ENCODE results near the gene ZNF106.

The ZNF106 gene

DNA sequence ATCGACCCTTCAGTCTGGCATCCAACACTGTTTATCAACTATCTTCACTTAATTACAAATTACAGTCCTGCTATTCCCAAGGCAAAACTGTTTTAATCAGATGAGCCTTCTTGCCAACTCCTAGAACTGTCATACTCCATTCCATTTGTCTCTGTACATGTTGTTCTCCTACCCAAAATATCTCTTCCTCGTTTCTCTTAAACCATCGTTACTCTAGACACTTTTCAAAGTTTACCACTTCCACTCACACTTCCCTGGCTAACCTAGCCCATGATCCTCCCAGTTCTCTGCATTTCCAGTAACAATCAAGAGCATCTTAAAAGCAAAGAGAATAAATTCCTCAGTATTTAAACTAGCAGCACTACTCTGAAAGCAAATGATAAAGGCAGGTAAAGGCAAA, 19.9 kb downstream of the ZNF106 start:
- DNase-seq: no peak

DNA sequence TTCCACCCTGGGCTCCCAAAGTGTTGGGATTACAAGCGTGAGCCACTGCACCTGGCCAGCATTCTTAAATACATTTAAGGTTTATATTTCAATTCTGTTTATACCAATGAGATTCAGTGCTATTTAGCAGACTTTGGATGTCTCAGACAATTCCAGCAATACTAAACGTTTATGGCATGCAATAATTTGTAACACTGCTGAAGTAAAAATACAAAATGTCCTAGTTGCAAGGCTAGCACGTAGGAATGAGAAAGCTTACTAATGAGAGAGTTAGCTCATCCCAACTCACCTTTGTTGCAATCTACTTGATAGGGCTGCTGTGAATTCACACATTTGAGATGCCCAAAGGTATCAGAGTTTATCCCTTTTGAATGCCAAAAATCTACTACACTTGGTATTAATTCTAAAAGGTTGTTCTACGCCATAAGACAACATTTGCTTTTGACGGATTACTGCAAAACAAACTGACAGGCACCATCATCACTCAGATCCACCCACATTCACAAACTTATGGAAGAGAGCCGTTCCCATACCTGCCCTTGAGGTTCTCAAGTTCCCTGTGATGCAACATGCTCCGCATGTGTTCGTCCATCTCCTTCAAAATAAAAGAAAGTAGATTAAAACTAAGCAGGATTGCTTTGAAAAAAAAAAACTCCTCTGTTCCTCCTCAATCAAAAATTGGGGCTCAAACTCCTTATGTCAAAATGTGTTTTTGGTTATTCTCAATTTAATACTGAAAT, 25.3 kb downstream of the ZNF106 start:
- DNase-seq: no peak

DNA sequence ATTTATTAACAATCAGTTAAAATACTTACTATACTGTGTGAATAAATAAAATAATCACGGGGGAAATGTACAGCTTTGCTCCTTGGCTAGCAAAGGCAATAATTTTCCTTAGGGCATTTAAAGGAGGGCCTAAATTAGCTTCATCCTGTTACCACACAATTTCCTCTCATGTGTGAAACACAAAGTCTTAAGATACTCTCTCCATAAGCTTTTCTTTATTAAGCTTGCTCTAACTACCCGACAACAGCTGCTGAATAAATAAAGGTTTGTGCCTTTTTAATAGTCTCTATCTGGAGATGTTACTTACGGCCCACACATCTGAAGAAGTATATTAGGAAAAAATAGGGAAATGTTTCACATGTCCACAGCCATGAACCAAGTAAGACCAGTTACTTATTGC, 29.7 kb downstream of the ZNF106 start:
- no peak for DNase-seq

DNA sequence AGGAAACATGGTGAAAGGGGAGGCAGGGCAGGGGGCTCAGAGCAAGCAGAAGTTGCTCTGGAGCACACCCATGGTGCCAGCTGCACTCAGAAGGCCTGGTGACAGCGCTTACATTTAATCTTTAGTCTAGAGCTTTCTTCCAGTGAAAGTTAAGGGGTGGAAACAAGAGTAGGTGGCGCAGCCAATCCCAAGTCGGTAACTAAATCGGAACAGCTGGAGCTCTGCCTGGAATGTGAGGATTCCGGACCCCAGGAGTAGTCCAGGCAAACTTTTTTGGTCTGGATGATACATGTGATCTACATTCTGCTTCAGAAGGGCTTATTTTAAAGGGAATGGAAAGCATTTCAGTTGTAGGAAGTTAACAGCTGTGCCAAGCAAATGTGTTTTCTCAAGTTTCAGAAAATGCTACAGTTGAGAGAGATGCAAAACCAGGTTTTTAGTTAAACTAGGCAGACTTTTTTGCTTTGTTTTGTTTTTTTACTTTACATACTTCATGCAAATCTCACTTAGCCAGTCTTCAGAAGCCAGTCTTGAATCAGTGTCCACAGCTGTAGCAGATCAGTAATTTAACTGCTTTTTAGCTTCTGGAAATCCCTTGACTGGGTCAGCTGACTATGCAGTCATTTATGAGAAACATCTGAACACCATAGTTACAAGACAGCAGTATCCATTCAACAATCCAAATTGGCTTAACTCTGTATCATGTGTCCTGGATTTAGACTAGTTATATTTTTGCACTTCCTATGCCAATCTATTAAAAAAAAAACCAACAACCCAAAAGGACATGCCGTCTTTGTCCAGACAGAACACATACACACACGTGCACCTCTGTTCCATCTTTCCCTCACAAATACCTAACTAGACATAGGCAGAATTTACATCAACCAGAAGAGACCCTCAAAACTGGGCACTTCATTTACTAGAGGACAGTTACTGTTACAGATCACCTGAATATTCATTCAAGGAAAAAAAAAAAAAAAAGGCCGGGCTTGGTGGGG, 33.2 kb downstream of the ZNF106 start:
- no peak for DNase-seq

DNA sequence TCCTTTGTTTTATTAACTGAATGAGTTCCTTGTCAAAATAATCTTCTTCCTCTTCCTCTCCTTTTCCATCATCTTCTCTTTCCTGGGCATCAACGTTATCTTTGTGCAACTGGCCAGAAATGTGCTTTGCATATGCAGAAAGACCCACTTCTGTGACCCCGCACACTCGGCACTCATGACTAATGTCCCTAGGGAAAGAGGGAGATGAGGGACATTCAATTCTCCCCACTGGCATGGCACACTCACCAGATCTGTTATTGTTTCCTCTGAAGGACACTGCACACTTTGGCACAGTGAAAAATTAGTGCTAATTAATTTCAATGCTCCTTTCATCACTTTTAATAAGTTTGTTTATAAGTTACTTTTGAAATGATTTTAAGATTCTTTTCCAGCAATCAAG, 34.0 kb downstream of the ZNF106 start:
- no peak for DNase-seq

DNA sequence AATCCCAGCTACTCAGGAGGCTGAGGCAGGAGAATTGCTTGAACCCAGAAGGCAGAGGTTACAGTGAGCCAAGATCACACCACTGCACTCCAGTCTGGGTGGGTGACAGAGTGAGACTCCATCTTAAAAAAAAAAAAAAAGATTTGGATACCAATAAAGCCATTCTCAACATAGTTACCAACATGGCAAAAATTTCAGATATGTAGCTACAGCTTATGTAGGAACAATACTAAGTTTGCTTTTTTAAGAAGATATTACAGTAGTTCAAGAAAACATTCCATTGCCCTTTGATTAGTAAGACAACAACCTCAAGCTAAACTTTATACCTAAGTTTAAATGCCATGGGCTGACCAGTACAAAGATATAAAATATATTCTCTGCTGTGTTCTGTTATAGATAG, 34.4 kb downstream of the ZNF106 start:
- DNase-seq: no peak

DNA sequence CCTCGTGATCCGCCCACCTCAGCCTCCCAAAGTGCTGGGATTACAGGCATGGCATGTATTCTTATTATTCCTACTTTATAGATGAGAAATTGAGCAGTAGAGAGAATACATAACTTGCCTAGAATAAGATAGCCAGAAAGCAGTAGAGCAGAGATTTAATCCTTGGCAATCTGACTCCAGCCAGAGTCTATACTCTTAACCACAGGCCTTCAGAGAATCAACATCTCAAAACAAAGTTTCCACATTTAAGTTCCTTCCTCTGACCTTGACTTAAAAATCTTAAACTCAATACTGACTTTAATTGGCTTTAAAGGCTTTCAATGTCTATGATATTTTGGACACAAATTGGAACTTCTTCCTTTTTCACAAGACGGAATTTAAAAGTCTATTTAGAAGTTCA, 37.1 kb downstream of the ZNF106 start:
- no peak for DNase-seq

DNA sequence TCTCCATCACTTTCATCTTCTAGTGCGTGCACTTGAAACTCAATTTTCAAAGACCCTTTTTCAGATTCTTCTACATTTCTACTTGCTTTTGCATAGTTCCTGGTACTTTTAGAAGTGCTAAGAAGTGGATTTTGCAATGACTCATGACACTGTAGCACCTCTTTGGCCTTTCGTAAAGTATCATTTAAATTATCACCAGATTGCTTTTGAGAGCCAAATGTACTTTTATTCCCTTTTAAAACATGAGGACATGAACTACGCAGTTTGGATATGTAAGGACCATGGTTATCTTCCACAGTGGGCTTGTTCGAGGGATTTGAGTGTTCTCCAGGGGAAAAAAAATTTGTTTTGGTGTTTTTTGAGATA, 40.5 kb downstream of the ZNF106 start:
- no peak for DNase-seq

DNA sequence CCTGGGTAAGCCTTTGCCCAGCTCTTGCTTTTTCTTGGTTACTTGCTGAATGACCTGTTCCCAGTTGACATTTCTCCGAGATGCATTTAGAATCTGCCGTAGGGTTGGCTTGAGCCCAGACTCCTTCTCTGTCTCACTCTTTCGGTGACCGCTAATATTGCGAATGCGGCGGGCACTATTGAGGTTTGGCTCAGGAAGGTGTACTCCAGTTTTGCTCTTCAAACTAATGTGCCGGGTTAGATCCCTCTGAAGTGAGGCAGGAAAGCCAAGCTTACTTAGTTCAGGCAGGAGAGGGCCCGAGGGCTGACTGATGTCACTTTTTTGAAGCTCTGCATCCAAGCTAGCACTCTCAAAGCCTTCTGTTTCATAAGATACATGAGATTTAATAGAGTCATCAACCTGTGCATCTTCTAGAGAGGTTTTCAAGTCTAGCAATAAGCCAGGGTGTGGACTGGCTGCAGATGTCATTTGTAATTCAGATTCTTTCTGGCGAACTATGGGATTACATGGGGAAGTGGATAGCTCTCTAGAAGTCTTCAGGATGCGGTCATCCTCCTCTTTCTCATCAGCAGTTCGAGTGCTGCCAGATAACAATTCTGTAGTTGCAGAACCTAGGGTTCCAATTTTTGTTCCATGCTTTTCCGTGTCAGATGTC, 41.0 kb downstream of the ZNF106 start:
- DNase-seq: no peak

DNA sequence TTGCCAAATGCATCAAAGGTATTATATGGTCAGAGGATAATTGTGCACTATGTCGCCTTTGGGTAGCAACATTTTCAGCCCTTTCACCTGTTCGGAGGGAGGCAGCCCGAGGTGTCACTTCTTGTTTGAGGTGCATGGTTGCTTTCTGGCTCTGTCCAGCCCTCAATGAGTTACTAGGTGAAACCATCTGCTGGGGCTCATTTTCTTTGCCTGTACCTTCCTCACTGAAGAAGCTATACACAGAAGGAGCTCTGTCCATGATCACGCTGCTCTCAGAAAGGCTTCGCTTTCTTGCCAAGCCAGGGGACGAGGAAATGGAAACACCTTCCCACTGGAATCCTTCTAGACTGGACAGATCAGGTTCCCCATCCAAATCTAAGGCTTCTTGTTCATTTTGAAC, 42.7 kb downstream of the ZNF106 start:
- DNase-seq: no peak

DNA sequence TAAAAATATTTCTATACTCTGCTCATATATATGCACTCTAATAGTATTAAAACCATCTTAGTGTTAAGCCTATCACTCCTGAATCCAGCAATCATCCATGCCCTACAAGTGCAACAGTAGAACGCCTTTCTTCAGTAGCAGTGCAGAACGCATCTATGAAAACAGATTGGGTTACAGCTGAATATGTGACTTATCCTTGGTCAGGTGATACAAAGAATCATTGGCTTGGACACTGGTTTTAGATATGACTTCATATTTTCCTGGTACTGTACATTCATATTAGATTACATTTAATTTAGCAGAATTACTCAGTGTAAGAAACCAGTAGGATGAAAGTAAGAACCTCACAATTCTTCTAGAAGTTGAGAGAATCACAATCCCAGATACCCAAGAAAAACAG, 43.3 kb downstream of the ZNF106 start:
- DNase-seq: no peak

DNA sequence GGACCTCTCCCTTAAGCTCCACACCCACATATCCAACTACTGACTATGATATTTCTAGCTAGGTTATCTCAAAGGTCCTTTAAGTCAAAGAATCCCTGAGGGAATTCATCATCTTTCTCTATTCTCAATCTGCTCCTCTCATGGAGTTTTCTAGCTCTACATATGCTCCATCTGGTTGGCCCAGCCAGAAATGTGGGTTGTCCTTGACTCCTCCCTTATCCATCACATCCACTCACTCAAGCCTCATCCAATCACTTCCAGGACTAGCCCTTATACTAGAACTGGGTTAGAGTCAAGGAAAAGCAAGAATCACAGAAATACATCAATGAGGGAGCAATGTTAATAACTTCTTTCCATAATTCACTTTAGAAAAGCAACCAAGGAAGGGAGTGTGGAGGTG, 45.4 kb downstream of the ZNF106 start:
- DNase-seq: no peak

DNA sequence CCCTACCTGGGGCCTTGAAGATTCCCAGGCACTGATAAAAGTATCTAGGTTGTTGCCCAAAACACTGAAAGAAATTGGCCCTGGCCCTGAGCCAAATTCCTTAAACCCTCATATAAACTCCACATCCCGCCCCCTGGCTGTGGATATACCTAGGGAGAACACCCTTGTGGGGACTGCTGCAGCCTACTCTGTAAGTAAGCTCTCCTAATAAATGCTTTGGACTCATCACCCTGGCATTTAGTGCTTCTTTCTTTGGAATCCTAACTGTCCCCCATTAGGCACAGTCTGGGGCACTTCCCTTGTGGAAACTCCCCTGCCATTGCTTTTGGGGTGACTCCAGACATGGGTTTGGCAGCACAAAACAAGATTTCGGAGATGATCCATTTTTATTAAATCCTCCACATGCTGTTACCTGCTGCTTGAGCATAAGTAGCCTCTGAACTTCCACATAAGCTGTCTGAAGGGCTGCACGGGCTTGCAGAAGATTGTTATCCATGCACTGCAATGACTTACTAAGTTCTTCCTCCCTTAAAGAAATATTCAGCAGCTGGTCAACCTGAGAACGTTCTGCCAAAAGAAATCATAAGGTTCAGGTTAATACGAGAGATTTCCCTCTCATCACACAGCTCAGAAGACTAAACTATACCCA, 46.4 kb downstream of the ZNF106 start:
- no peak for DNase-seq

DNA sequence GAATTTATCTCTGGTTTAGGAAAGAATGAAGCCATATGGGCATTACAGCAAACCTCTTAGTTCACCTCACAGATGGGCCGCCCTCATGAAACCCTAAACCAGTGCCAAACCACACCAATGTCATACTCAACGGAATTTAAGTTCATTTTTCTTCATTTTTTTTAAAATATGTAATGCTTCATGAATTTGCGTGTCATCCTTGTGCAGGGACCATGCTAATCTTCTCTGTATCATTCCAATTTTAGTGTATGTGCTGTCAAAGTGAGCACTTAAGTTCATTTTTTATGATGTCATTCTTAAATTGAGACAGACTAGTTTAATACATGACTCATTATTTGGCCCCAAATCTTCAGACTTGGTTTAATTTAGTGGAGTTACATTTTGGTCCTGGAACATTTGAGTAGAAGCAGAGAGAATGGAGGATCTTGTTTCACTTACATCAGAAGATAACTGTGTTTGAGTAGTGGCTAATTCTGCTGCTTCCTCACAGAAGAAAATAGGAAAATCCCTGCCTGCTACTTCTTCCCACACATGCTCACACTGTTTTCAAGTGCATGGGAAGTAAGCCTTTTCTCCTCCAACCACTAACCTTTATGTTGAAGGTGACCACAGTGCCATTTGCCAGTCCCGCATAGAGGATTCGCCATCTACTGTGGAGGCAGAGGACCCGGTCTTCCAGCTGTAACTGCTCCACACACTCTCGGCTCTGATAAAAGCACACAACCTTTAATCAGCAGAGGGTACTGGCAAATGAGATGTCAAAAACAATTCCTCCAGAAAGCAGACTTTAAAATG, 63.3 kb downstream of the ZNF106 start:
- DNase-seq: peak; percentile 32

DNA sequence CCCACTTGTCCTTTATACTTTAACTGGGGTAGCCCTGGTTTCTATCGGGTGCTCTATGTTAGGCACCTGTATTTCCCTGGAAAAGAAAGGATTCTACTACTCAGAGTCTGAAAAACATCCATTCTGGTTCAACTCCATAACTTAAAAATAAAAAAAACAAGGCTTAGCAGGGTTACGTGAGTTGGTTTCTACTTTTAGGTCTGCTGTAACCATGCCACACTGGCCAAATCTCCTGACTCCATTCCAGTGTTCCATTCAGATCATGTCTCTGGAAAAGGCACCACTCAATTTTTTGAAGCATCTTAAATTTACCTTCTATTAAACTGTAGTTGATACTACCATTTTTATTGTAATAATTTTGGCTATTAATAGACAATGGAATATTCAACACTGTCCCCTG, 69.6 kb downstream of the ZNF106 start:
- DNase-seq: no peak

DNA sequence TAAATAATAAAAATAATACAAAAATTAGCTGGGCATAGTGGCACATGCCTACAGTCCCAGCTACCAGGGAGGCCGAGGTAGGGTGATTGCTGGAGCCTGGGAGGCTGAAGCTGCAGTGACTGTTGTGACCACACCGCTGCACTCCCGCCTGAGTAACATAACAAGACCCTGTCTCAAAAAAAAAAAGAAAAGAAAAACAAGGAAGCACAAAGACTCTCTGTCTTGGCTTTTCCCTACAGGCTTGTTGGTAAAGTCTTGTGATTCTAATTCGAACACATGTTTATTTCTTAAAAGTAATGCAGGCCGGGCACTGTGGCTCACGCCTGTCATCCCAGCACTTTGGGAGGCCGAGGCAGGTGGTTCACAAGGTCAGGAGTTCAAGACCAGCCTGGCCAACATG, 71.6 kb downstream of the ZNF106 start:
- no peak for DNase-seq

DNA sequence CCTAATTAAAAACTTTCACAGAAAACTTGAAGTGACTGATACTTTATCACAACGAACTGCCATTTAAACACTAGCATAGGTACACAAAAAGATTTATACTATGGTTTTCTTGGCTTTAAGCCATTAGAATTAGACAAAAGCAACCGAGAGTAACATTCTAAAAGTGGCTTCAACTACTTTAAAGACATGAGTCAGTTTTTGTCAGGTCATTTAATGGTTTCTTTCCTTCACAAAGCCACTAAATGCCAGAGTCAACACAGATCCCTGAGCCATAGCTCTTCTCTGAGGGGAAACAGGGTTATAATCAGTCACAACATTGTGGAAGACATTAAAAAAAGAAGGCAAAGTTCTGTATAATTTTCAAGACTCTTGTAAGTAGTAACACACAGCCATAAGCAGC, 77.0 kb downstream of the ZNF106 start:
- no peak for DNase-seq

DNA sequence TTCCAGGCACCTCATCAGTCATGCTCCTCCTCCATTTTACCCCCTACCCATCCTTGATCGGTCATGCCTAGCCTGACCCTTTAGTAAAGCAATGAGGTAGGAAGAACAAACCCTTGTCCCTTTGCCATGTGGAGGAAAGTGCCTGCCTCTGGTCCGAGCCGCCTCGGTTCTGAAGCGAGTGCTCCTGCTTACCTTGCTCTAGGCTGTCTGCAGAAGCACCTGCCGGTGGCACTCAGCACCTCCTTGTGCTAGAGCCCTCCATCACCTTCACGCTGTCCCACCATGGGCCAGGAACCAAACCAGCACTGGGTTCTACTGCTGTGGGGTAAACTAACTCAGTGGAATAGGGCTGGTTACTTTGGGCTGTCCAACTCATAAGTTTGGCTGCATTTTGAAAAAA, 79.1 kb downstream of the ZNF106 start:
- DNase-seq: no peak

DNA sequence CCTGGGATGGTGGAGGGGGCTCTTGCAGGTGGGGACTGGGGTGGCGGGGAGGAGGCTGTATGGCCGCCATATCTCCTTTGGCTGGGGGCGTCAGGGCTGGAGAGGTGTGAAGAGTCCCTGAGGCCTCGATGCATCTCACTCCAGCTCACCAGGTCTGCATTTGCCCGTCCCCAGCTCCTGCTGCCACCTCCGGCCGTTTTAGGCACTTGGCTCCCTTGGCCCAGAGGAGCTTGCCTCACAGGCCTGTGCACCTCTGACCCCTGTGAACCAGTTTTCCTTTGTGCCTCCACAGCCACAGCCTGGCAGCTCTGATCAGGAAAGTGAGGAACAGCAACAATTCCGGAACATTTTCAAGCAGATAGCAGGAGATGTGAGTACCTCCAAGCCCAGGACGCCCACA, 81.9 kb downstream of the ZNF106 start:
- DNase-seq: no peak

DNA sequence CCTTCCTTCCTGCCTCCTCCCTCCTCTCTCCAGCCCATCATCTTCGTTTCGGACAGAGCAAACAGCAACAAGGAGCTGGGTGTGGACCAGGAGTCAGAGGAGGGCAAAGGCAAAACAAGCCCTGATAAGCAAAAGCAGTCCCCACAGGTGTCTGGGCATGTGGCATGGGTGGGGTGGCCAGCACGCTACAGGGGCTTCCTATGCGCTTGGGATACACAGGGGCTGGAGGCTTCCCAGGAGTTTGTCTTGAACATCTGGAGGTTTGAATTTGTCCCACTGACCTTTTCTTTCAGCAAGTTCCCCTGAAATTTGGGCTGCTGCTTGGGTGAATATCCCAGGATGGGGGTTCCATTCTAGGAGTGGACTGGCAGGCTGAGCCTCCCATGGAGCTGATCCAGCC, 82.8 kb downstream of the ZNF106 start:
- no peak for DNase-seq

DNA sequence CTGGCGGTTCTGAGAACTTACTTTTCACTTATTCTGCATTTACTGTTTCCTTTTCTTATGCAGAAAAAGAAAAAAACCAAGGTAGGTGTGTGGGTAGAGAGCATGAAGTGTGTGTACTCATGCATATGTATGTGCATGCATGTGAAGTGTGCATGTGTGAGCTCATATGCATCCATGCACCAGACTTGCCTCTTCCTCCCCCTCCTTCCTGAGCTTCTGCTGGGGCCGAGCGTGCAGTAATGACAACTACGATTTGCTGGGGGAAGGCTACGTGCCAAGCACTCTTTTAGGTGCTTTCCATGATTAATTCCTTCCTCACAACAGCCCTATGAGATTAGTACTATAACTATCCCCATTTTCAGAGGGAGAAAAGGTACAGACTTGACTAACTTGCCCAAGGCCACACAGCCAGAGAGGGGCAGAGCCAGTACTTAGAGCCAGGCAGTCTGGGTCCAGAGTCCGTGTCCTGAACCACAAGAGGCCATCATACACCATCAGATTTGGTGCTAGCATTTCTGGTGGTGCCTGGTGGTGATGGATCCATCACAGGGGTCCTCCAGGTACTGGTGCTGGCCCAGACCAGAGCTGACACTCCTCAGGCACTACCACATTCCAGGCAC, 85.0 kb downstream of the ZNF106 start:
- DNase-seq: no peak
